Dendritic cell treated with granulocyte-macrophage colony-stimulating factor and Interleukin-4, amounts not matched to agents 40 ng/mL and 50 ng/mL, for 4 days (primary cell): ENCODE data around the gene PAK6.

ENCODE experiments used
- H3K27ac Mint-ChIP-seq: one replicate; pipeline ENCODE4 v1.8.0; 2022; ENCODE audit warnings: mild to moderate bottlenecking, mixed read lengths
- H3K27me3 Mint-ChIP-seq: one replicate; pipeline ENCODE4 v1.8.0; 2022; ENCODE audit warnings: mild to moderate bottlenecking, mixed read lengths
- H3K36me3 Mint-ChIP-seq: one replicate; pipeline ENCODE4 v1.8.0; 2022; ENCODE audit warnings: low read depth, mixed read lengths
- H3K4me1 Mint-ChIP-seq: one replicate; pipeline ENCODE4 v1.8.0; 2022; ENCODE audit warnings: low read depth, mixed read lengths
- H3K4me3 Mint-ChIP-seq: one replicate; pipeline ENCODE4 v1.8.0; 2022; ENCODE audit warnings: mild to moderate bottlenecking, moderate library complexity, mixed read lengths
- H3K9me3 Mint-ChIP-seq: one replicate; pipeline ENCODE4 v1.8.0; 2022; ENCODE audit warnings: mixed read lengths
- intact Hi-C: fragments of 100-400 bp; cut with micrococcal nuclease; formaldehyde crosslinking; loops from one replicate; pipeline ENCODE4 v1.15.0; 2022

PAK6 gene

DNA sequence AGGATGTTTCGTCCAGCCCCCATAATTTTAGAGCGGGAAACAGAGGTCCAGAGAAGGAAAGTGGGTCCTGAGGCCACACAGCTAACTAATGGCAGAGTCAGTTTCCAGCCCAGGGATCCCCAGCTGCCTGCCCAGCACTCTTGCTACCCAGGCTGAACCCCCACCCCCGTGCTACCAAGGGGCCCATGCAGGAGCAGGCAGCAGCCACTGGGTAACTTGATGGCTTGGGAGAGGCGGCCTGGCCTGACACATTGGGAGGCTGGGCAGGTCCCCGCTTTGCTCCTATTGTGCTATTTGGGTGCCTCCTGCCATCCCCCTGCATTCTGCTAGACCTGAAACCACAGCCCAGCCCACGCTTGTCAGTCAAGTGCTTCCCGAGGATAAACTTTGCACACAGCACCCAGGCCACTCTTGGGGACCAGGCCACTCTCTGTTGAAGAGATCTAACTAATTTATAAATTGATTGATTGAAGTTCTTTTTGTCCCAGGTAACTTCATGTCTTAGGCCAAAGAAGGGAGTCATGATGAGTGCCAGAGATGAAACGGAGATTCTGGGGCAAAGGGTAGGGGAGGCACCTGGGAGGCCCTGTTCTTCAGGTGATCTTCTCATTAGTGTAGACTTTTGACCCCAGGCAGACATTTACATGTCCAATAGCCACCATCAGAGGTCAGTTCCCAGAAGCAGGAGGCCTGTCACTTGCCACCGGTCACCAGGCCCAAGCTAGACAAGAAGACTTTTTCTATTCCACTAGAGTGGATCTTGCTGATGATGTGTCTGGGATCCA is 7.0 kb downstream of the PAK6 start:
- H3K27me3 Mint-ChIP-seq = peaks cover 41% of the 10 kb centered on the region

DNA sequence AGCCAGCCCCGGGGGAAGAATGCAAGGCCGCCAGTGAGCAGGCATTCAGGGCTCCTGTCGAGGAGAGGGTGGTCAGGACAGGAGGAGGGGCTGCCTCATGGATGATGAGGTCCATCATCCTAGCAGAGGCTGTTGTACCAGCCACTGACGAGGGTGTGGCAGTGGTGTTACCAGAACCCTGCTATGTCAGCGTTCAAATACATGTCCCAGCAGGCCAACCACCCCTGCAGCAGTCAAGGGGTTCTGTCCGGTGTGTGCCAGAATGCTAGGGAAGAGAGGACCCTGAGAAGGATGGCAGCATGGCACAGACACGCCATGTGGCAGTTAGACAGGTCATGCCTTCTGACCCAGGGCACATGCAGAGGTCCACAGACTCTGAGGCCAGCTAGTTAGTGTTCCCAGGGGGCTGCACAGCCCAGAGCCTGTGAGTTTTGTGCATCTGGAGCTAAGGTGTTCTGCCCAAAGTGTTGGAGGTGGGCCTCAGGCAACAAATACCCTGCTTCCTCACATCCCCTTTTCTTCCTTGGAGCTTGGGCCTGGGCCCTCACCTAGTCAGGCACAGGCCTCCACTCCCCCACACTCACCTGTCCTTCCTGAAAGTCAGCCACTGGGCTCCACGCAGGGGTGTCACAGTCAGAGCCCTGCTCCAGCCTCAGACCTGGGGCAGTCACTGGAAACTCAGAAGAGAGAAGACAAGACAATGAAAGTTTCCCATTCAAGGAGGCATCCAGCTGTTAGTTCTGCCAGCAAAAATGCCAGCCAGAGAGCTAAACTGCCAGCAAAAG is 7.8 kb downstream of the PAK6 start:
- Mint-ChIP-seq H3K27ac (no peak overlapping the region), H3K9me3 (no peaks in the 10 kb centered on the region), H3K27me3 (peaks cover 44% of the 10 kb centered on the region), H3K36me3 (no peaks in the 10 kb centered on the region), H3K4me3 (no peak overlapping the region), H3K4me1 (no peaks in the 10 kb centered on the region)
- intact Hi-C loops = no loop called here

More for the DNA sequence above, 7.0 kb downstream of the PAK6 start:
- intact Hi-C loops = no loop called here
- Mint-ChIP-seq H3K27ac (no peak overlapping the region), H3K4me3 (no peak overlapping the region), H3K4me1 (no peaks in the 10 kb centered on the region), H3K9me3 (no peaks in the 10 kb centered on the region), H3K36me3 (no peaks in the 10 kb centered on the region)

DNA sequence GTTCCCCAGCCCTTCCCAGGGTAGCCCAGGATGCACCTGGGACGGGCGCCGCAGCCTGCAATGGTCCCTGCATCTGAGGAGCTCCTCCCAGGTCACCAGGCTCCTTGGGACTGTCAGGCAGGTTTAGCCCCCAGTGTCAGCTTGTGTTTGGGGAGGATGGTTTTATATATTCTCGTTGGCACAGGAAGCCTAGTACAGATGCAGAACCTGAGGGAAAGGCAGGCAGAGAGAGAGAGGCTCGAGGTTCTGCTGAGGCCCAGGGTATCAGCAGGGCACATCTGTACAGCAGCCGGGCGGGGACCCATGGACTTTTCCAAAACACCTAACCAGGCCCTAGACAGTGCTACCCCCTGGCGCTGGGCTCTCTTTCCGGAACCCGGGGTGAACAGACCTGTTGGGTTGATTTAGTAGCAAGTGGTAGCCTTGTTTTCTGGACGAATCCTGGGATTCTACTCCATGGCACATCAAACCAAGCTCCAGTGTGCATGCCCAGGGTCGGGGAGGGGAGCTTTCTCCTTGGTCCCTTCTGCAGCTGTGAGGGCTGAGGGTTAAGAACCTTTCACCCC is 8.6 kb downstream of the PAK6 start:
- Mint-ChIP-seq H3K4me1 (no peaks in the 10 kb centered on the region), H3K27ac (no peak overlapping the region), H3K9me3 (no peaks in the 10 kb centered on the region), H3K36me3 (no peaks in the 10 kb centered on the region), H3K27me3 (peaks cover 48% of the 10 kb centered on the region), H3K4me3 (no peak overlapping the region)
- intact Hi-C loops = no loop called here

DNA sequence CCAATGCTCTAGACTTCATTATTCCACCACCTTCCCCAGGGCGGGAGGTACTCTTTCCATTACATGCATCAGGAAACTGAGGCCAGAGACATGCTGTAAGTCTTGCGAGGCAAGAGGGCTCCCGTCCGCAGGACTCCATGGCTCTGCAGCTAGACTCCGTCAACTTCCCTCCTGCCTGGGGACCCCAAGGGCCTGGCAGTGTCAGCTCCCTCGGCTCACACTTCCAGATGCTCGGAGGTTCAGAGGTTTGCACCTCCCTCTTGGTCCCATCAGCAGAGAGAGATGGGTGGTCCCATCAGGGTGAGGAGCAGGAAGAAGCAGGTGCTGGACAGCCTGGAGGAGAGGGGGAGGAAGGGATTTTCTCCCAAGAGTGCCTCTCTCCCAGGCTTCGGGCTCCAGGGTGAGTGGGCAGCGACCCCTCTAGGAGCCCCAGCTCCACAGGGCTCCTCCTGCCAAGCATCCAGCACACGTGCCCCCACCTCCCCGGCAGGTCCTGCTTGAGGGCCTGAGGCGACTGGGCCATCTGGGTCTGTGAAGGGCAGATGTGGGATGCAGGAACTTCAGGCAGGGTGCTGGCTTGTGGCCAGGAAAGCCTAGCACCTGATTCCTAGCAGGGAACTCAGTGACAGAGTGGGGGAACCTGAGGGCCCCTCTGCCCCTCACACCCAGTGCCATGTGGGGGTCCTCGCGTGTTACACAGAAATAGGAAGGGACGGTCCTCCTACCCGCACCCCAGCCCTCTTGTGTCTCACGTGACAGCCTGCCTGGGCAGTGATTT is 9.3 kb downstream of the PAK6 start:
- Mint-ChIP-seq H3K27me3 (peaks cover 51% of the 10 kb centered on the region), H3K9me3 (no peaks in the 10 kb centered on the region), H3K4me1 (peaks cover 4% of the 10 kb centered on the region), H3K4me3 (no peak overlapping the region), H3K27ac (no peak overlapping the region), H3K36me3 (no peaks in the 10 kb centered on the region)
- intact Hi-C loops = no loop called here

DNA sequence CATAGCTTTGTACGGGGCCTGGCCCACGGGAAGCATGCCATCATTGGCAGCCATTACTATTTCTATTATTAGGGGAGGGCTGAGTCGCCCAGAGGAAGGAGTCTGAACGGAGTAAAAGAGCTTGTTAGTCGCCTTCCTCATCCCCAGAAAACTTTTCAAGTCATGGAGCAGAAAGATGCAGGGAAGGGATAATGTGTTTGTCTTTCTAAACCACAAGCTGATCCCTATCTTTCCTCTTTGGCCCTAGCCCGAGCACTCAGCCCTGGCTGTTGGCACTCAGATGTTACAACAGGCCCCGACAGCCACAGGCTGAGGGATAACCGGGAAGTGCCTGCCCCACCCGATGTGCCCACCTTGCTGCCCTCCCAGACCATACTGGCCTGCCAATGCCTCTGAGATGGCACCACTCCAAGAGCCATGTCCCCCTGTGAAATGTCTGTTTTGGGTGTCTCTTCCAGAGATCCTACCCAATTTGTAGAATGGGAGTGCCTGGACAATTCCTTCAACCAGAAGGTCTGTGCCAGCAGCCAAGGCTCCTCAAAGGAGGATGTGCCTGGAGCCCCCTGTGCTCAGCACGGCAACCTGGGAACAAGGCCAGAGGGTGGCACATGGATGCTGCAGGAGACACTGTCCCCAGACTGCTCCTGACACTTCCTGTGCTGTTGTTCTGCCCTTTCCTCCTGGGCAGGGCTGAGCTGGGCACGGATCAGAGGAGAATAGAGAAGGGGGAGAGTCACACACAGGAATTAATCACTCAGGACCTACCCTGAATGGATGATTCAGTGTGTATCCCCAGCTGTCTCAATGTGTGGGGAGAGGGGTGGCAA is 10.8 kb downstream of the PAK6 start:
- peaks cover 61% of the 10 kb centered on the region for H3K27me3 Mint-ChIP-seq
- H3K27ac Mint-ChIP-seq = no peak overlapping the region
- H3K36me3 Mint-ChIP-seq = no peaks in the 10 kb centered on the region
- H3K4me3 Mint-ChIP-seq = no peak overlapping the region
- peaks cover 7% of the 10 kb centered on the region for H3K4me1 Mint-ChIP-seq
- H3K9me3 Mint-ChIP-seq = no peaks in the 10 kb centered on the region
- intact Hi-C loops = no loop called here

DNA sequence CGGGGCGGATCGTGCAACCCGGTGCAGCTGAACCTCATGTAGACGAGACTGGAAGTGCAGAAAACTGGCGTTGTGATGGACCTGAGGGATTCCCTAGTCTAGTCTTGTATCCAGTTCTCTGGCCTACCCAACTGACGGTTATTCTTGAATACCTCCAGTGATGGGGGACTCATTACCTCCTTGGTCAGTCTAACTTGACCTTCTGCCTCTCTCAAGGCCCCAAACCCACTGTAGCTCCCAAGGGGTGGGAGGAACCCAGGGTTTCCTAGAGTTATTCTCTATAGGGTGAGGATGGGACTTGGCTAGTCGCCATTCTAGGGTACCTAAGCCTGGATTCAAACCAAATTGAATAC is 11.4 kb downstream of the PAK6 start:
- Mint-ChIP-seq H3K9me3 (no peaks in the 10 kb centered on the region), H3K4me1 (peaks cover 7% of the 10 kb centered on the region), H3K4me3 (no peak overlapping the region), H3K27ac (no peak overlapping the region), H3K27me3 (peaks cover 63% of the 10 kb centered on the region), H3K36me3 (no peaks in the 10 kb centered on the region)
- intact Hi-C loops = no loop called here

DNA sequence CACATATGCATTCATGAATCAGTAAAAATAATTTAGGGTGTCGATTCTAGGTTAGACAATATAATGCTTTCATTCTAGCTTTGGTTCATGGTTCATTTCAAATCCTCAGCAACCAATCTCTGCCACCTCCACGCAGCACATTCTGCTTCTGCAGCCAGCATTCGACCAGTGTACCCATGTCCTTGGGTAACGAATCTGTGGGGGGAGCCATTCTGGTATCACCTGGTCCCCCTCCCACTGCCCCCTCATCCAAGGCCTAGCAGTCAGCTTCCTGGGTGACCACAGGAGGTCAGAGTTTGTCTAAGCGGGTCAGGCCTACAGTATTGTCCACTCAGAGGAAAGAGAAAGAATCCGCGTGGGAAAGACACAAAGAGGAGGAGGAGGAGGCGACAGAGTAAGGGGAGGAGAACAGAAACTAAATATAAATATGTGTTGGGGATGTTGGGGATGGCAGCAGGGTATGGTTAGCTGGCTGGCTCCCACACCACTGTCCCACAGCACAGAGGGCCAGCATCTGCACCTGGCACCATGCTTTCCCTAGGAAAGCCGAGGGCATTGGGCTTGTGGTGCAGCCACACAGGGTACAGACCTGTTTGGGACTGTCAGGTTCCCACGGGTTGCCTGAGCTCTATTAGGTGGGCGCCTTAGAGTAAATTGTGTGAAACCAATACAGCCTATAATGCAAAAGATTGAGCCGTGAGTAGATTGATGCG is 12.1 kb downstream of the PAK6 start:
- no peaks in the 10 kb centered on the region for H3K36me3 Mint-ChIP-seq
- no peaks in the 10 kb centered on the region for H3K9me3 Mint-ChIP-seq
- H3K27ac Mint-ChIP-seq = no peak overlapping the region
- H3K27me3 Mint-ChIP-seq = peaks cover 63% of the 10 kb centered on the region
- intact Hi-C loops = no loop called here
- H3K4me1 Mint-ChIP-seq = peaks cover 7% of the 10 kb centered on the region
- no peak overlapping the region for H3K4me3 Mint-ChIP-seq

DNA sequence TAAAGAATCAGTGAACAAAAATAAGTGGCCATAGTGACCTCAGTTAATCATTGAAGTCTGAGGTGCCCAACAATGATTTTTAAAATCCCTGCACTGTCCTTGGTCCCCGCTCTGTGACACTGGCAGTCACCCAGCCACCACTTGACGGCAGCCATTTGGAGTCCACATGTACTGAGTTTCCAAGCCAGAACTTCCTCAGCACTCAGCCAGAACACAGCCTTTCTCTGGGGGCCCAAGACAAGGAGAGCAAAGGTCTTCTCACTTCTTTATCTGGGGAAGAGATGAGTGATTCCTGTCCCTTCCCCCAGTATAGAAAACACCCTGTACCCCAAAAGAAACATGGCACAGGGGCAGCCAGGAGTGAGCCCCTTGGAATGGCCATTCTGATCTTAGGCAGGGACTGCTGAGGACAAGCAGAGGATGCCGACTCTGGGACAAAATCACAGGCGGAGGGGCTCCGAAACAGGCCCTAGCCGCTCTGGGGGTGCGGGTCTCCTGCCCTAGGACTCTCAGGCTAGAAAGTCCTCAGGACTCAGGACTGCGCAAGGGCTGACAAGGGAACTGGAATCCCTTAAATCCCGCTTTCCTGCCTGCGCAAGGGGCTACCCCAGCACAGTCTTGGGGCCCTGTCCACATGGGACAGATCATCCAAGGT is 12.8 kb downstream of the PAK6 start:
- Mint-ChIP-seq H3K9me3 (no peaks in the 10 kb centered on the region), H3K4me3 (no peak overlapping the region), H3K4me1 (peaks cover 7% of the 10 kb centered on the region), H3K27me3 (peaks cover 63% of the 10 kb centered on the region), H3K36me3 (no peaks in the 10 kb centered on the region), H3K27ac (no peak overlapping the region)
- intact Hi-C loops = no loop called here

DNA sequence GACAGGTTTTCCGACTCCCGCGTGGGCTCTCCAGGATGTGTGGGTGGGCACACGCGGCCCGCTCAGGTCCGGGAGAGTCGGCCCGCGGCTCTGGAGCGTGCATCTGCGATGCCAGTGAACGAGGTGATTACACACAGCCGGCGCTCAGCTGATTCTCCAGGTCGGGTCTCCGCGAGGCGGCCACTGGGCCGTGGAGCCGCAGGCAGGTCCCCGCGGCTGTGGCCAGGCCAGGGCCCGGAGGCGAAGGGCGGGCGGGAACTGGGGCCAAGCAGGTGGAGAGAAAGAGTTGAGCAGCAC is 13.2 kb downstream of the PAK6 start:
- Mint-ChIP-seq H3K9me3 (no peaks in the 10 kb centered on the region), H3K27ac (no peak overlapping the region), H3K4me1 (peaks cover 7% of the 10 kb centered on the region), H3K4me3 (no peak overlapping the region), H3K27me3 (peaks cover 63% of the 10 kb centered on the region), H3K36me3 (no peaks in the 10 kb centered on the region)
- intact Hi-C loops = no loop called here

DNA sequence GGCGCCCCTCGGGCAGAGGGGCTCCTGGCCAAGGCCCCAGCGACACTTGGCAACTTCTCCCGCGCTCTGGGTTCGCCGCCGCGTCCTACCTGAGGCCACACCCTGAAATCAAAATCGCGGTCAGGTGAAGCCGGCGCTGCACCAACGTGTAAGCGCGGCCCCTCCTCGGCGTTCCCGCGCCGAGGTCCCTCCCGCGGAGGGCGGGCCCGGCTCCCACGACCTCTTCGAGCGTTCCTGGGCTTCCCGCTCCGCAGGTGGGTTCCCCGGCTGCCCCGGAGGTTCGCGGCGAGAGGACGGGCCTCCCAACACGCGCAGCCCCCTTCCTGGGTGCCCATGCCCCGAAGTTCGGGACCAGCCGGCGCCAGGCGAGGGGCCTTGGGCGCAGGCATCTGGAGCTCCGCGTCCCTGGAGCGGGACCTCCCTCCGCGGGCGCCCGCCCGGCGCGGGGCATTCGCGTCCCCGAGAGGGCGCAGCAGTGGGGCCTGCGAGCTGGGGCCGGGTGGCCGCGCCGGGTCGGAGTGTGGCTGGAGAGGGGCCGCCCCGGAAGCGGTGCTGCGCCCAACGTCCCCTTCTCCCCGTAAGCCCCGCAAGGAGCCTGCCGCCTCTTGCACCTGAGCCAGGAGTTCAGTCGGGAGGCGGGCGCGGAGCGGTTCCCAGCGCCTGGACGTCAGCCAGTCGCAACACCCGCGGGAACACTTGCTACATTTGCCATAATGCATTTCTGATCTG is 13.7 kb downstream of the PAK6 start:
- Mint-ChIP-seq H3K27ac (no peak overlapping the region), H3K4me1 (peaks cover 7% of the 10 kb centered on the region), H3K27me3 (peaks cover 60% of the 10 kb centered on the region)

DNA sequence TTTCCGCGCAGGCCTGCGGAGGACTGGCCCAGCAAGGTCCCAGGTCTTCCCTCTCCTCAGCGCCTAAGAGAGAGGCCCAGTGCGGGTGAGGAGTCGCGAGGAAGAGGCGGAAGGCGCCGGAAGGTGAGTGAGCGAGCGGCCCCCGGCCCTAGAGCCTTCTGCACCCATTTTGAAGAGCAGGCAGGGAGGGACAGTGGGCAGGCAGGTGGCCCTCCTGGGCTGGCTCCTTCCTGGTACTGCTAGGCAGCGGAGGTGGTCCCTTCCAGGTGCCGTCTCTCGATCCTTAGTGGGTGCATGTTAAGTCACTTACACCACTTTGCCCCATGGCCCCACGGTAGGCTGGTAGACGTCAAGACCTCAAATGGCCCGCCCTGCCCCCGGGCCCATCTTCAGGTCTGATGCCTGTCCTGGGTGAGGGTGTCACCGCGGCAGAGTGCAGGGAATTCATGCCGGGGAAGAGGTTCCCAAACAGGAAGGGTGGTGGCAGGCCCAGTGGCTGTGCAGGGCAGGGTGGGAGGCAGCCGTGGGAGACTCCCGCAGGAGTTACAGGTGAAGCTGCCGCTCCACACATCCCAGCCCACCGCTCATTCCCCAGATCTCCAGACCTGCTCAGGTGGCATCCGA is 14.4 kb downstream of the PAK6 start:
- Mint-ChIP-seq H3K27me3 (peaks cover 61% of the 10 kb centered on the region), H3K36me3 (no peaks in the 10 kb centered on the region), H3K4me3 (peak overlapping the region; percentile 57), H3K27ac (no peak overlapping the region), H3K4me1 (peaks cover 7% of the 10 kb centered on the region), H3K9me3 (no peaks in the 10 kb centered on the region)
- intact Hi-C loops = loop anchor here (1.0 kb wide), 1 partner anchor 36 kb away; no protein-coding TSS in a partner anchor

More for the DNA sequence above, 13.7 kb downstream of the PAK6 start:
- no peaks in the 10 kb centered on the region for H3K9me3 Mint-ChIP-seq
- no peaks in the 10 kb centered on the region for H3K36me3 Mint-ChIP-seq
- peak overlapping the region; percentile 57 for H3K4me3 Mint-ChIP-seq
- intact Hi-C loops = loop anchor here (1.0 kb wide), 1 partner anchor 35 kb away; no protein-coding TSS in a partner anchor

DNA sequence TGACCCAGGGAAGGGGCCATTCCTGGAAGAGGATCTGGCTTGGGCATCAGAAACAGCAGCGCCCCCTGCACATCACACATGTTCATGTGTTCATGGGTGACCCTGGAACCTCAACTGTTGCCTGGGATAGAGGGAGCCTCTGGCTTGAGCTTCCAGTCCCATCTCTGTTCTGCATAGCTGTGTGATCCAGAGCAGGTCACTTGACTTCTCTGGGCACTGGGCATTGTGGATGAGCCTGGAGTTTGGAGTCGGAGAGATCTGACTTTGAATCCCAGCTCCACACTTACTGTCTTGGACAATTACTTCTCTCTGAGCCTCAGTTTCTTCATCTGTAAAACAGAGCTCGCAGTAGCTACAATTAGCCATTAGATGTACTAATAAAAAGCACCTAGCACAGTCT is 15.6 kb downstream of the PAK6 start:
- Mint-ChIP-seq H3K27me3 (peaks cover 64% of the 10 kb centered on the region), H3K27ac (no peak overlapping the region), H3K9me3 (no peaks in the 10 kb centered on the region), H3K4me1 (peaks cover 7% of the 10 kb centered on the region), H3K36me3 (no peaks in the 10 kb centered on the region), H3K4me3 (no peak overlapping the region)
- intact Hi-C loops = no loop called here
